ENCODE results near the gene KCNA5. TPM values are rescaled to one million over a fixed set of nuclear protein-coding genes. Genes with fewer than 3 reads are reported as not detected.

Gene KCNA5
- total RNA-seq, 4 donors from 2014 or later: 1.3 to 37.3 (median 6.8) TPM

GRCh38 chr12:5073054-5073453, 29.4 kb downstream of the KCNA5 start:
- 82 to 88% methylated on average over 4 to 5 of the region's 5 CpGs for WGBS, 2 donors (ENCODE audit: low coverage in 1 of 2)
- H3K27me3 ChIP-seq: no peaks in the 10 kb centered on the region
- TF ChIP-seq CTCF (IDR thresholded peaks at IDR 0.05) (no peak), POLR2AphosphoS5 (IDR thresholded peaks at IDR 0.05) (no peak), POLR2A (IDR thresholded peaks at IDR 0.05) (no peak), EP300 (IDR thresholded peaks at IDR 0.05) (no peak)
- no peak for ATAC-seq
- H3K9me3 ChIP-seq: no peaks in the 10 kb centered on the region
- peaks cover 0 to 17% (median 3%) of the 10 kb centered on the region in 3 donors for H3K4me1 ChIP-seq
- H3K27ac ChIP-seq: no peak overlapping the region
- no peaks in the 10 kb centered on the region for H3K36me3 ChIP-seq
- H3K4me3 ChIP-seq: no peak overlapping the region

DNA sequence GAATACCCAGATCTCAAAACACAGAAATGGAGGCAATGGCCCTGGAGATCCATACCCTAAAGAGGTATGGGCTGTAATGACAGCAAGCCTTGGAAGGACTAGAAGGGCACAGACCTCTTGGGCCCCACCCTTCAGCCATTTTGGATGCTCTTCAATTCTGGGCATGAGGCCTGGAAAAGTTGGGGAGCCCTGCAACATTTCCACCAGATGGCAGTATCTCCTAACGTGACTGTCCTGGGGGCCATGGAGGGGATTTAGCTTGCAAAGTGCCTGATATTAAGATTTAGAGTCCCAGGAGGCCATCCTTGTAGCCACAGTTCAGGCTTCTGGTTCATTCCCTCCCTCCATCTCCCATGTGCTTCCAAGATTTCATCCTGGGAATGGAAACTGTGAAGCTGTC, 30.2 kb downstream of the KCNA5 start:
- Histone ChIP-seq H3K36me3 (no peaks in the 10 kb centered on the region), H3K4me1 (peaks cover 0 to 25% (median 9%) of the 10 kb centered on the region in 3 donors), H3K27ac (no peak overlapping the region), H3K9me3 (no peaks in the 10 kb centered on the region), H3K4me3 (no peak overlapping the region), H3K27me3 (no peaks in the 10 kb centered on the region)
- no peak for ATAC-seq
- WGBS, 2 donors (ENCODE audit: low coverage in 1 of 2): 60 to 80% methylated on average over 1 of the region's 1 CpG
- TF ChIP-seq CTCF (IDR thresholded peaks at IDR 0.05): no peak
- no peak for TF ChIP-seq POLR2A (IDR thresholded peaks at IDR 0.05)
- no peak for TF ChIP-seq EP300 (IDR thresholded peaks at IDR 0.05)

DNA sequence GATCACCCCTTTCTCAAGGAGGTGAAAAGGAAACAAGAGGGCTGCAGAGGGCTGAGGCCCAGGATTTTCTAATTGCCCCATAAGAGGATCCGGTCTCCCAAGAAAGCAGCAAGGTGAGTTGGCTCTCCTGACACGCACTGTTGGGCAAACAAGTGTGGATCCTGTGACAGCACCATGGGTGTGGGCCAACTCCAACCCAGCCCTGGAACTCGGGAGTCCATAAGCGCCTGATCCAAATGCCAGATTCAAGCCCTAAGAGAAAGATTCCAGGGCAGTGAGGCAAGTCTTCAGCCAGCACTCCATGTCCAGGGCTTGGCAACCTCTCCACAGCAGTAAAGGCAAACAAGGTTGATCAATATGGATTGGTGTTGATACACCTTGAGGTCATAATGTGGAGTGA, 33.1 kb downstream of the KCNA5 start:
- peaks cover 0 to 32% (median 9%) of the 10 kb centered on the region in 3 donors for H3K4me1 ChIP-seq
- WGBS, 2 donors (ENCODE audit: low coverage in 1 of 2): 20 to 69% methylated on average over 1 to 3 of the region's 4 CpGs
- no peaks in the 10 kb centered on the region for H3K36me3 ChIP-seq
- H3K4me3 ChIP-seq: no peak overlapping the region
- peak overlapping the region in 2 of 4 donors; percentile 60 to 65 for H3K27ac ChIP-seq
- H3K27me3 ChIP-seq: no peaks in the 10 kb centered on the region
- peak; percentile 32 for ATAC-seq
- no peak for TF ChIP-seq CTCF (IDR thresholded peaks at IDR 0.05)
- peak; percentile 47 for TF ChIP-seq POLR2AphosphoS5 (IDR thresholded peaks at IDR 0.05)
- no peaks in the 10 kb centered on the region for H3K9me3 ChIP-seq

GRCh38 chr12:5078423-5078822, 34.7 kb downstream of the KCNA5 start:
- no peaks in the 10 kb centered on the region for H3K9me3 ChIP-seq
- ATAC-seq: peak; percentile 67
- H3K27ac ChIP-seq: peak overlapping the region in 2 of 4 donors; percentile 60 to 65
- no peaks in the 10 kb centered on the region for H3K27me3 ChIP-seq
- H3K4me3 ChIP-seq: no peak overlapping the region
- 15% methylated on average over 2 of the region's 4 CpGs; no CpG with 5 or more reads in 1 of the 2 donors for WGBS, 2 donors (ENCODE audit: low coverage in 1 of 2)
- H3K36me3 ChIP-seq: no peaks in the 10 kb centered on the region
- H3K4me1 ChIP-seq: peaks cover 0 to 32% (median 9%) of the 10 kb centered on the region in 3 donors
- TF ChIP-seq POLR2A (IDR thresholded peaks at IDR 0.05) (no peak), EP300 (IDR thresholded peaks at IDR 0.05) (no peak), POLR2AphosphoS5 (IDR thresholded peaks at IDR 0.05) (peak; percentile 22)

DNA sequence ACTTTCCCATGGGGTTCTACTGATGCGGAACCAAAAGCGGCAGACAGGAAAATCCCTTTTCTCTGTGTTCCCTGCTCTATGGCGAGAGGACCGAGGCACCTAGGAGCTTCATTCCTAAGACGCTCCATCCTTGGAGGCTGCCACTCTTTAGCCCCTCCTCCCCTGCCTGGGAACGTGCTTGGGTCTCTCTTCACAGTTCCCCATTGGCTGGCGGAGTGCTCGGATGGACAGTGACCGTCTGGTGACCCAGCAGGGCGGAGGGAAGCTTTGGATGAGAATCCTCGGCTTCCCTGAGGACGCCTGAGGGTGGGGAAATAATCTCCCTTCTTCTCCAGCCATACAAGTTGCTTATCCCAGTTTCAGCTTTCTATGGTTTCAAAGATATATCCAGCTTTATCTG, 37.3 kb downstream of the KCNA5 start:
- Histone ChIP-seq H3K9me3 (no peaks in the 10 kb centered on the region), H3K4me1 (peaks cover 0 to 32% (median 9%) of the 10 kb centered on the region in 3 donors), H3K27me3 (no peaks in the 10 kb centered on the region), H3K4me3 (no peak overlapping the region), H3K36me3 (no peaks in the 10 kb centered on the region), H3K27ac (no peak overlapping the region)
- ATAC-seq: no peak
- TF ChIP-seq POLR2AphosphoS5 (IDR thresholded peaks at IDR 0.05) (no peak), EP300 (IDR thresholded peaks at IDR 0.05) (no peak), CTCF (IDR thresholded peaks at IDR 0.05) (no peak), POLR2A (IDR thresholded peaks at IDR 0.05) (no peak)
- WGBS, 2 donors (ENCODE audit: low coverage in 1 of 2): 71% methylated on average over 5 to 11 of the region's 12 CpGs
